Uterus (tissue), 2 donors: ENCODE measurements around the gene KLHL17.

Experiments used
- CTCF ChIP-seq, 4 experiments: fragments of 200-600 bp in 2 of 4; fragments of 450-650 bp in 2 of 4; sonication (generic) in 2 of 4; IDR thresholded peaks; one replicate each; pipeline ENCODE4 v1.5.1; 2016 to 2019; ENCODE audit warnings: antibody characterized with exemption in 4 of 4, mild to moderate bottlenecking in 2 of 4, moderate library complexity in 1 of 4
- POLR2A ChIP-seq, 2 donors: fragments of 450-650 bp; IDR thresholded peaks; one replicate each; pipeline ENCODE4 v1.6.1; 2016; ENCODE audit warnings: antibody characterized with exemption in 2 of 2, mild to moderate bottlenecking in 1 of 2, moderate library complexity in 1 of 2

GRCh38 chr1:1000357-1001056, 40.1 kb downstream of the KLHL17 start:
- TF ChIP-seq CTCF (IDR thresholded peaks at IDR 0.05): peak in 2 of 4 experiments; percentile 9 to 31
- TF ChIP-seq POLR2A (IDR thresholded peaks at IDR 0.05): peak; percentile 50 to 72
